Activated CD8-positive, alpha-beta memory T cell treated with anti-CD3 and anti-CD28 coated beads, Interleukin-2, amount 50 U/mL, for 48 hours (primary cell): ENCODE results near the gene PRPH.
"Not testable (repeated sequence)": the region's sequence is repeated elsewhere in the genome, so short reads cannot be mapped to it uniquely, and the experiment has no call there.

Source experiments
- DNase-seq: peaks from one replicate; pipeline ENCODE4 v3.0.0-alpha.2; 2020

The PRPH gene

DNA sequence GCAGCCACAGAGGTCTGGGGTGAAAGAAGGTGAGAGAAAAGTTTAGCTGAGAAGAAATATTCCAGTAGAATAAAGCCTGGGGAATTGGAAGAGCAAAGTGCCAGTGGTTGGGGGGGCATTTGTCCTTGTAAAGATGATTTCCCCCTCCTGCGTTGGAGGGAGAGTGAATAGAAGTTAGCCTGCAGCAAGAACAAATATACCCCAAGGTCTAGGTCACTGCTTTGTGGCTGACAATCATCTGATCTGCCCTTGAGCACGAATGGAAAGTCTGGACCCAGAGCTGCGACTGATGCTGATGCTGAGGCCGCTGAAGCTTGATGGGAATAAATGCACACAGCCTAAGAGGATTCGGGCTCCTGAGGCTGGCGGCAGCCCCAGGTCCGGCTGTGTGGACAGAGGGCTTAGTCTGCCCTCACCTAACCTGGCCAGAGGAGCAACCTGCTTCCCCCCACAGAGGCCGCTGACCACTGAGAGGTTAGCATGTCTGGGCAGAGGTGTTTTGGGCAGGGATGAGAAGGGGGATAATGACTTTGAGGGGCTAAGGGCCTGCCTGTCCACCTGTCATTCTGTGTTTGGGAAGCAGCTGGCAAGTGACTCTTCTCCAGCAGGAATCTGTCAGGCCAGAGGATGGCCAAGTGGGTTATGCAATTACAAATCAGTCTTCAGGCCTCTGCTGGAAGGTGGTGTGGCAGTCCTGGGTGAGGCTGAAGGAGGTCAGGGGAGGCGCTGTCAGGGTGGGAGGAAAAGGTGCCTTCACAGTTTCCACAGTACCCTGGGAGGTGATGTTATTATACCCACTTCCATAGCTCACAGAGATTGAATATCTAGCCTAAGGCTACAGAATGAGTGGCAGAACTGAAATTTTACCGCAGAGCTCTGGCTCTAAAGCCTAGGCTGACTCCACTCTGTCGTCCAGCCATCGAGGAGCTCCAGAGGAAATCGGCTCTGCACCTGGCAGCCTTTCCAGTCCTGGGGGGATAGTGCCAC is 18.4 kb upstream of the PRPH start:
- no peak for DNase-seq

DNA sequence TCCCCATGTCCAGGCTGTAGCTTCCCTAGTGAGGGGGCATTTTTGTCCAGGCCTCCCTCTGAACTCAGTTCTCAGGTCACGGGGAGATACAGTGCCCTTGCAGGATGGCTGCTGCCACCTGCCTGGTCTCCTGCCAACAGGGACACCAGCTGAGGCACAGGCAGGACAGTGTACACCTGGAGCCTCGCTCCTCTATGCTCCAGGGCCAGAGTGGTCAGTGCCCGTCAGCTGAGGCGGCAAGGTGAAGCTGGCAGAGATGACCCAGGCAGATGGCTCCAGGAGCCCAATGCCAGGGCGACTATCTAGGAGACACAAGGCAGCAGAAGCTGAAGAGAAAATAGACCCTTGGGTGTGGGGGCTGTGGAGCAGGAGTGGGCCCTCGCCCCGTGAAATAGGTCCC is 17.5 kb upstream of the PRPH start:
- no peak for DNase-seq

DNA sequence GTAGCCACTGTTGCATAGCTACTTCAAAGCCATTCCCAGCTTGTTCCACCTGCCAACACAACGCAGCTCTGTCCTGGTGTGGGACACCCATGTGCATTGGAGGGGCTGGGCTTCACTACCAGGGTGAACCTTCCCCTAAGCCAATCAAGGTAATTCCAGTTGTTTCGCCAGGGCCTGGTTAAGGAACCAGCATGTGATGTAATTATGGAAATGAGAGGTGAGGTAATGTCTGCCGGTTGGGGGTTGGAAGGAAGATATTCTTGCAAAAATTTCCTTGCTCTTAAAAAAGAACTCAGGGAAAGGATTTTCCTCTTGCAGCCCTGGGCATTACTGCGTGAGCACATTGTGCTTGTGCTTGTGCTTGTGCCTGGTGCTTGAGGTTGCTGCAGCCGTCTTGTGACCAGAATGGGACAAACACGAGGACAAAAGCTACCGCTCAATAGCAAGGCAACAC is 15.2 kb upstream of the PRPH start:
- DNase-seq: no peak

DNA sequence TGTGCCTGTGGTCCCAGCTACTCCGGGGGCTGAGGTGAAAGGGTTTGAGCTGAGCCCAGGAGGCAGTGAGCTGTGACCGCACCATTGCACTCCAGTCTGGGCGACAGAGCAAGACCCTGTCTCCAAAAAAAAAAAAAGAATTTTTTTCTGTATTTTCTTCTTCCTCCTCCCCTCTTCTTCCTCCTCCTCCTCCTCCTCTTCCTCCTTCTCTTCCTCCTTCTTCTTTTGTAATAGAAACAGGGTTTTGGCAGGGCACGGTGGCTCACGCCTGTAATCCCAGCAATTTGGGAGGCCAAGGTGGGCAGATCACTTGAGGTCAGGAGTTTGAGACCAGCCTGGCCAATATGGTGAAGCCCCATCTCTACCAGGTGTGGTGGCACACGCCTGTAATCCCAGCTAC is 14.4 kb upstream of the PRPH start:
- not testable (repeated sequence) for DNase-seq

DNA sequence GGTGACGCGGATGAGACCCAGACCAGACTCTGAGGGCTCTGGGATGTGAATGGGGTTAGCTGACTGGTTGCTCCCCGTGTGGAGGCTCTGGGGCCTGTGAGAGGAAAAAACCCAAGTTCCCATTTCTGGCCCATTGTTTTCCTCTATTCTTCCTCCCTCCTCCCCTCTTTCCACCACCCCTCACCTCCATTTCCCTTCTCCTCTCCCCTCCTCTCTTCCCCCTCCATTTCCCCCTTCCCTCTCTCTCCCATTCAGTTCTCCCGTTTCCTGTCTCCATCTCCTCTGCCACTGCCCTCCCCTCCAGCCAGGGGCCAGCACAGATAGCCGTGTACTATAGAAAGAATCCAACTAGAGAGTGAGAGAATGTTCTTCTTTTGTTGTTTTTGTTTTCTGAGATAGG is 12.6 kb upstream of the PRPH start:
- no peak for DNase-seq

DNA sequence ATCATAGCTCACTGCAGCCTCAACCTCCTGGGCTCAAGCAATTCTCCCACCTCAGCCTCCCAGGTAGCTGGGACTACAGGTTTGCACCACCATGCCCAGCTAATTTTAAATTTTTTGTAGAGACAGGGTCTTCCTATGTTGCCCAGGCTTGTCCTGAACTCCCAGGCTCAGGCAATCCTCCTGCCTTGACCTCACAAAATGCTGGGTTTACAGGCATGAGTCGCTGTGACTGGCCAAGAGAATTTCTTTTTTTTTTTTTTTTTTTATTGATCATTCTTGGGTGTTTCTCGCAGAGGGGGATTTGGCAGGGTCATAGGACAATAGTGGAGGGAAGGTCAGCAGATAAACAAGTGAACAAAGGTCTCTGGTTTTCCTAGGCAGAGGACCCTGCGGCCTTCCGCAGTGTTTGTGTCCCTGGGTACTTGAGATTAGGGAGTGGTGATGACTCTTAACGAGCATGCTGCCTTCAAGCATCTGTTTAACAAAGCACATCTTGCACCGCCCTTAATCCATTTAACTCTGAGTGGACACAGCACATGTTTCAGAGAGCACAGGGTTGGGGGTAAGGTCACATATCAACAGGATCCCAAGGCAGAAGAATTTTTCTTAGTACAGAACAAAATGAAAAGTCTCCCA is 12.1 kb upstream of the PRPH start:
- not testable (repeated sequence) for DNase-seq

DNA sequence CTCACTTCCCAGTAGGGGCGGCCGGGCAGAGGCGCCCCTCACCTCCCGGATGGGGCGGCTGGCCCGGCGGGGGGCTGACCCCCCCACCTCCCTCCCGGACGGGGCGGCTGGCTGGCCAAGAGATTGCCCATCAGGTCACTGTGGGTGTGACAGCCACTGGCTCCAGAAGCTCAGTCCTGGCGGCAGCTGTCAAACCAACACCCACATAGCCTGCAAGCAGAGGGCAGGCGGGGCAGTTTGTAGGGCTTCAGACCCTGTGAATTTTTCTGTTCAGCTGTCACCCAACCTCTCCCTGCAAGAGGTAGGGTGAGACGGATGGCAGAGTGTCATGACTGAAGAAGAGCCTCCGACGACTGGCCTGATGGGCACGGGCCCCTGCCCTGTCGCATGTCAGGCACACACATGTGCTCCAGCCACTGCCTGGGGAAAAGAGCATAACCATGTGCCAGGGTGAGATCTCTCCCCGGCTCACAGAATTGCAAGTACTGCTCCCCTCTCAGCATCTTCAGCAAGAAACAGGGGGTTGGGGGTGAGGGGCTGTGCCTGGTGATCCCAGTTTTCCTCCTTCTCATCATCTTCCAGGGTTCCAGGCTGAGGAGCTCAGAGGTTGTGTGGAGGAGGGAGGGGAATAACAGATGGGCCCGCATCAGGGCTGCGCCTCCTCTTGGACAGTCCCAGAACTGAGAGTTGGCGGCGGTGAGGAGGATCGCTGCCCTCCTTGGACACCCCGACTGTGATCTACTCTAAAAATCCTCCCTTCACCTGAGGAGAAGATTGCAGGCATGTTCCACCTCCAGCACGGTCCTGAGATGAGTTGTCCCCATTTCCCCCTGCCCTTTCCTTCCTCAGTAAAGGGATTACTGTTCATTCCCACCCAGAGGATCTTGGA is 11.2 kb upstream of the PRPH start:
- no peak for DNase-seq

DNA sequence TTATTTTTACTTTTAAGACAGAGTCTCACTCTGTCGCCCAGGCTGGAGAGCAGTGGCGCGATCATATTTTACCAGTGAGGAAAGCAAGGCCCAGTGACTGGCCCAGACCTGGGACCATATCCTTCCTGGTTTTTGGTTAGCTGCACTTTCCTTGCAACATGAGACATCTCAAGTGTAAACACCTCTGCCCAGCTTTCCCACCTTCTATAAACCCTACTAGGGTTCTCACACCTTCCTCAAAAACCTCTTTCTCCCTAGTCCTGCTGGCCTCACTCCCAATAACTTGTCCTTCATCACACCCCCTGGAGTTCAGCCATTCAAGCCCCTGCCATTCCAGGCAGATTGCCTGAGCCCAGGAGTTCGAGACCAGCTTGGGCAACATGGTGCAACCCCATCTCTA is 10.3 kb upstream of the PRPH start:
- DNase-seq: no peak

DNA sequence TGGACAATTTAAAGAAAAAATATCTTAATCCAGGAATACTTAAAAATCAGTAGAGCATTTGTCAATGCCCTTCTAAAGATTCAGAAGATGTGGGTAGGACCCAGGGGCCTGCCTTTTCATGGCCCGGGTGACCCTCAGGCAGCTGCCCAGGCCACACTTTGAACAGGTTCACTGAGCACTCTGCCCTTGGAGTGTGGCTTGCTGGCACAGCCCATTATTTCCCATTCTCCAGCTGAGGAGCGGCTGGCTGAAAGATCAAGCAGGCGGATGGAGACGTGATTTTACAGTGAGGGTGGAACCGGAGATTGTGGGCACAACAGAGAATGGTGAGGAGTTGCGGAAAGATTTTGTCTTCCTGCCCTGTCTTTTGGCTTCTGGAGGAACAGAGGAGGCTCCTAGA is 7.1 kb upstream of the PRPH start:
- DNase-seq: peak; percentile 43

DNA sequence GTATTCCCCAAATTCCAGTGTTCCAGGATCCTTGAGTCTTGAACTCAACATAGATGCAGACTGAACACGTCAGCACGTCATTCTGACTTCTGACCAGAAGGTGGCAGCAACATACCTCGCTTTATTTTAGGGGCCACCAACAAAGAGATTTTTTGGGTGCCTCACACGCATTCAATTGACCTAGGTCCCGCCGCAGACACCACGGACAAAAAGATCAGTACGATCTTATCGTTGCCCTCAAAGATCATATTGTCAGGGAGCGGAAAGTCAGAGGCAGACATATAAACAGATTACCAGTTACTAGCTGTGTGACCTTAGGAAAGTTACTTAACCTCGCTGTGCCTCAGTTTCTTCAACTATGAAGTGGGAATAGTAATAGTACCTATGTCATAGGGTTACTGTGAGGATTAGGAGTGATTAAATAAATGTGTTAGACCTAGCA is 6.5 kb upstream of the PRPH start:
- DNase-seq: peak; percentile 80

DNA sequence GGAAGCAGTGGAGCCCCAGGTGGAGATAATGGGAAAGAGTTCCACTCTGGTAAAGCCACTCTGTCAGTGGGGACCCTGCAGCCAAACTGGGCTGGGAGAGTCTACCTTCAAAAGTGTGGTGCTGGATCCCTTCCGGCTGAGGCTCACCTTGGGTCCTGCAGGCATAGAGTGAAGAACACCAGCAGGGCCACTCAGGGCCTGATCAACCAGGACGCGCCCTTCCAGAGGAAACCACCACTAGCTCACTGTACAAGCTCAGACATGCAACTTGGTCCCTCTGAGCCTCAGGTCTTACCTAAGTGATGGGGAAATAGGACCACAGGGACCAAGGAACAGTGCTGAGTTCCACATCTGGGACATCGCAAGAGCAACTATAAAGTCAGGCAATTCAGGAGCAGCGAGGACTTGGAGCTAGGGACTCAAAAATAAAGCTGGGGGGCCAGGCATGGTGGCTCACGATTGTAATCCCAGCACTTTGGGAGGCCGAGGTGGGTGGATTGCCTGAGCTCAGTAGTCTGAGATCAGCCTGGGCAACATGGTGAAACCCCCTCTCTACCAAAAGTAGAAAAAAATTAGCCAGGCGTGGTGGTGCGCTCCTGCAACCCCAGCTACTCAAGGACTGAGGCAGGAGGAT is 5.9 kb upstream of the PRPH start:
- peak; percentile 49 for DNase-seq

DNA sequence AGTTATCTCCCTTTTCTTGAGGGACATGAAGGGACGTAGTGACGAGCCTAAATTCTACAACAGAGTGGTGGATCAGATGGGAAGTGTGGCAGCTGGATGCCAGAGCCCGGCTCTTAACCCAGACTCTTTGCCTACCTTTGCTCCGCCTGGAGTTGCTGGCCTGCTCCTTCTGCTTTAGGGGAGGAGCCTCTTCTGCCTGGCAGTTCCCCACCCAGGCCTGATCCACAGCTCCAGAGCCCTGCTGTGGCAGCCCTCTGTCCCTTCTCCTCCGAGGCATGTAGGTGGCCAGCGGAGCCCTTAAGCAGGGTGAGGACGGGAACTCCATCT is 2.3 kb upstream of the PRPH start:
- DNase-seq: no peak

DNA sequence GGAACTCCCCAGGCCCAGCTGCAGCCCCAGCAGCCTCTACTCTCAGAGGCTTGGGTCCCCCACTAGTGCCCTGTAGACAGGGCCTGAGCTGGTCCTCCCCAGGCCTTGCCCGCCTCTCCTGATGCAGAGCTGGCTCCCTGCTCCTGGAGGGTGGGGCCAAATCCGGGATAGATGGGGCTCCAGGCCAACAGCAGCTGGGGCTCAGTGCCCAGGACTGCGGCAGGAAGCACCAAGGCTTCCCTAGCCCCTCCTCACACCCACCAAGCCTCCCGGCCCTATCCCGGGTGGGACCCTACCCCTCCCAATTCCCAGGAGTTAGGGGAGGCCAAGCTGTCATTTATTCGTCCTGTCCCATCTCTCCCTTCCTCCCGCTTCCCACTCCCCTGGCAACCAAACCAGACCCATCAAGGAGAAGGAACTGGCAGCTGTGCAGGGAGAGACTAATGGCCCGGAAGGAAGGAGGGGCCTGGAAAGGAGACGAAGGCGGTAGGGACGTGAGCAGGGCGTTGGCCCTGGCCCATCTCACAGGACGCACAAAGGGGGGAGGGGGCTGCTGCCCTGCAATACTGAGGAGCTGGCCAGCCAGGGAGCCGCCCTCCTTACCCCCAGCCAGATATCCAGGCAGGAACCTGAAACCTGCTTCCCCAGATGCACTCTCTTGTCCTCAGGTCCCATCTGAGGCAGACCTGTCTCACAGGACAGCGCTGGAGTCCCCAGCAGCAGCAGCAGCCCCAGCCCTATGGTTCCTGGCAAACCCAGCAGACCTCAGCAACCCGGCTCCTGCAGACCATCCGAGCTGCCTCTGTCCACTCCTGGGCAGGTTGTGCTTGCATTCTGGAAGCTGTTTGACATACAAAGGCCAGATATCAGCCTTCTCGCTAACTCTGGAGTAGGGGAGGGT is 1.6 kb upstream of the PRPH start:
- no peak for DNase-seq

DNA sequence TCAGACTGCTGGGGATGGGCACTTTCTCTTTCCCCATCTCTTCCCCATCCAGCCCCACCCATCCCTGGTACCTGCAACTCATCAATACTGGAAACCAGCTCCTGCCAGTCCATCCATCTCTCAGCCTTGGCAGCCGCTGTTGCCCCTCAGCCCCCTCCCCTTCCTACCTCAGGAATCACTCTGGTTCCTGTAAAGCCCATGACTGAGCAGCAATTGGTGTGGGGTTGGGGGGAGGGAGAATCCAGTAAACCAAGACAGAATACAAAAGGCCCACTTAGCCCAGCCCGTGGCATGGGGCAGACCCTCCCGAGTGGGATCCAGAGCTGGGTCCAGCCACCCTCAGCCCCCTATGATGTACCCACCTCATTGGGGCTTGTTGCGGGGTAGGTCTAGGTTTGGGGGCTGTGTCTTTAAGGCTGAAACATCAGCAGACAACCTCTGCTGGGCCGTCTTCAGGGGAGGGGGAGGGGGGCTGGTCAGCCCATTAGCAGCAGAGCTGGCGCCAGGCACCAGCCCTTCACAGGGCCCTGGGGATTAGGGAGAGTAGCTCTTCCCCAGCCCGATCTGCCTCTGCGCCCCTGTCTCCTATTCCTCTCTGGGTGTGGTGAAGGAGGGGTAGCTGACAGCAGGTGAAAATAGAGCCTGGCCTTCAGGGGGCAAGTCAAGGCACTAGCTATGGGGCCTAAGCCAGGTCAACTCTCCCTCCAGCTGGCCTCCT is 702 bp upstream of the PRPH start:
- no peak for DNase-seq

DNA sequence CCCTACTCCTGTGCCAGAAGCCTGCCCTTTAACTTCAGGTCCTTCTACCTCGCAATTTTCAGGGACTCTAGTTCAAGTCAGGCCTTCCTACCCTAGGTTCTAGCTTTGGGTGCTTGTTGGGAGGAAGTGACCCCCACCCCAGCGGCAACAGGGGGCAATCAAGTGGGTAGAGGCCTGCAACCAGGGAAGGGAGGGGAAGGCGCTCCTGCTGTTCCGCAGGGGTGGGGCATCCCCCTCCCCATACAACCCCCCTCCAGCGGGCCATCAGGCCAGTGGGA is 204 bp upstream of the PRPH start:
- no peak for DNase-seq

DNA sequence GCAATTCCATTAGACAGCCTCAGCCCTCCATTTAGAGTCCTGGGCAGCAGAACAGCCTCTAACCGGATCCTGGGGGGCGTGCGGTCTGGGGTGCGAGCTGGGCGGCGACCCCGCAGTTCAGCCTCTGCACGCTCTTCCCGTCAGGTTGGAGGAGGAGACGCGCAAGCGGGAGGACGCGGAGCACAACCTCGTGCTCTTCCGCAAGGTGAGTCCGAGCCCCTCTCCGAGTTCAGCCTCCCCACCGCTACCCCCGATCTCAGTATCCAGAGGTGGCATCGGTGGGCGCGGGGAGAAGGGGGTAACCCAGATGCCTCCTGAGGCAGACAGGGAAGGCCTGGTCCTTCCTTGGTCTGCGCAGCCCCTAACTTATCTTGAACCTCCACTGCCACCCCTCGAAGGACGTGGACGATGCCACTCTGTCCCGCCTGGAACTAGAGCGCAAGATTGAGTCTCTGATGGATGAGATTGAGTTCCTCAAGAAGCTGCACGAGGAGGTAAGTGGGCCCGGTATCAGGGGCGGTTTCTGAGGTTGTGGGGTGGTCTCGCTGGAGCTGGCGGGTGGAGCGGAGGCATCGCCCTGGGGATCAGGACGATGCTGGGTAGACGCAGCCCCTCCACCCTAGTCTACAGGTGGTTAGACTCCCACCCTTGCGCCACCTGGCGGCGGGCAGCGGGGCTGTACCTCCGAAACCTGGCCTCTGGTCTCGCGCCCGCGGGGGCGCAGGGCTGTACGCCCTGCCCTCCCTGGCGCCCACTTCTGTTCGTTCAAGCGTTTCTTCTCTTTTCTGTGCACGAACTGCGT is 1.3 kb downstream of the PRPH start:
- DNase-seq: peak; percentile 89

DNA sequence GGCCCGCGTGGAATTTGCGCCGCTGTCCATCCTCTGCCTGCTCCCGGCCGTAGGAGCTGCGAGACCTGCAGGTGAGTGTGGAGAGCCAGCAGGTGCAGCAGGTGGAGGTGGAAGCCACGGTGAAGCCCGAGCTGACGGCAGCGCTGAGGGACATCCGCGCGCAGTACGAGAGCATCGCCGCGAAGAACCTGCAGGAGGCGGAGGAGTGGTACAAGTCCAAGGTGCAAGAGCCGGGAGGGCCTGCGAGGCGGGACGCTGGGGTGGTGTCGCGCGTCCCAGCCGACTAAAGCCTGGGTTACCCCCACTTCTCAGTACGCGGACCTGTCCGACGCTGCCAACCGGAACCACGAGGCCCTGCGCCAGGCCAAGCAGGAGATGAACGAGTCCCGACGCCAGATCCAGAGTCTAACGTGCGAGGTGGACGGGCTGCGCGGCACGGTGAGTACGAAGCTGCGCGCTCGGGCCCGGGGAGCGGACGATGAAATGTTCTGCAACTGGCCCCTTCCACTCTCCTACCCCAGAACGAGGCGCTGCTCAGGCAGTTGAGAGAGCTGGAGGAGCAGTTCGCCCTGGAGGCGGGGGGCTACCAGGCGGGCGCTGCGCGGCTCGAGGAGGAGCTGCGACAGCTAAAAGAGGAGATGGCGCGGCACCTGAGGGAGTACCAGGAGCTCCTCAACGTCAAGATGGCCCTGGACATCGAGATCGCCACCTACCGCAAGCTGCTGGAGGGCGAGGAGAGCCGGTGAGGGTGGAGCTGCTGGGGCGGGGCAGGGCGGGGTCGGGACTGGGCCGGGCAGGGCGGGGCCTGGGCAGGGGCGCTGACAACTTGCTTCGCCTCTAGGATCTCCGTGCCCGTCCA is 2.1 kb downstream of the PRPH start:
- no peak for DNase-seq

DNA sequence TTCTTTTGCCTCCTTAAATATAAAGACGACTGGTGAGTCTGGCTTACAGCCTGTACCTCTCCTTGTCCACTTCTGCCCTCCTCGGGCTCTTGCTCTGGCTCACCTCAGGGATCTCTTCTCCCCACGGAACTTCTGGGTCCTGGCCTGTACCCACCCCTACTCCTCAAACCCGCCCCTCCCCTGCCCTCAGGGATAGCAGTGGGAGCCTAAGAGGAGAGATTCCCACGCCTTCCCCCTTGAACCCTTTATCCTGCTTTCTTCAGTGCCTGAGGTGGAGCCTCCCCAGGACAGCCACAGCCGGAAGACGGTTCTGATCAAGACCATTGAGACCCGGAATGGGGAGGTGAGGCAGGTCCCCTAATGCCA is 2.7 kb downstream of the PRPH start:
- no peak for DNase-seq

DNA sequence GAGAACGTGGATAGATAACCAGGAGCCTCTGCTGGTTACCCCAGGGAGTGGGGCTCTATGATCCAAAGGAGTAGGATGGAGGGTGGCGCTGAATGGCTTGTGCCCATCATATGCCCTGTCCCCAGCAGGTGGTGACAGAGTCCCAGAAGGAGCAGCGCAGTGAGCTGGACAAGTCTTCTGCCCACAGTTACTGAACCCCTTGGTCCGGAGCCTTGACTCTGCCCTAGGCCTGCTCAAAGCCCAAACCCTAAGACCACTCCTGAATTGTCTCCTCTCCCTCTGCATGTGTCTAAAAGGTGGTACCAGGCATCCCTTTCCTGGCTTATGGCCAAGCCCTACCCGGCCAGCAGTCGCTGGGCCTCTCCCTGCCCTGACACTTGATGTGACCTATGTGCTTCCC is 3.2 kb downstream of the PRPH start:
- no peak for DNase-seq

DNA sequence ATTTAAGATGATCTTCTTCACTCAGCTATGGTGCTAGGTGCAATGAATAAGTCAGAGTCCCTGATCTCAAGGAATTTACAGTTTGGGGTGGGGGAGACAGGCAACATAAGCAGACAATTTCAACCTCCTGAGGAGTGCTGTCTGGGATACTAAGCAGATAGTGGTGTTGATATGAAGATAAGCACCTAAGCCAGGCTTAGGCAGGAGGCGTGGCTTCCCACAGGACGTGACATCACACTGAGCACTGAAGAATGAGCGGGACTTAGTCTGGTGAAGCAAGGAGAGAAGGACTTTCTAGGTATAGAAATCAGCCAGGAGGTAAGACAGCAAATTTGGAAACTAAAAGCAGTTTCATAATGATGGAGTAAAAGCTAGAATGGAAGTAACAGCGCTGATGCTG is 6.8 kb downstream of the PRPH start:
- DNase-seq: no peak
